SK-N-SH treated with all-trans-retinoic acid at 6 μM for 48 hours (cell line): ENCODE results near the gene SCFD2.

Experiments used
- CREB5 ChIP-seq: fragments of 250-450 bp; sonication (Bioruptor Pico); IDR thresholded peaks from 2 replicates; pipeline ENCODE4 v1.5.1; 2020; ENCODE audit warnings: low read depth, mild to moderate bottlenecking, moderate library complexity
- ESRRG ChIP-seq: fragments of 250-450 bp; sonication (Bioruptor Pico); IDR thresholded peaks from 2 replicates; pipeline ENCODE4 v1.6.1; 2021; ENCODE audit warnings: mild to moderate bottlenecking
- PATZ1 ChIP-seq: fragments of 250-450 bp; sonication (Bioruptor Pico); IDR thresholded peaks from 2 replicates; pipeline ENCODE4 v1.8.0; 2020; ENCODE audit warnings: mild to moderate bottlenecking, moderate library complexity, borderline replicate concordance
- POU6F1 ChIP-seq: fragments of 250-450 bp; sonication (Bioruptor Pico); IDR thresholded peaks from 2 replicates; pipeline ENCODE4 v1.8.0; 2021; ENCODE audit warnings: low read depth, mild to moderate bottlenecking, moderate library complexity, borderline replicate concordance
- SNAI2 ChIP-seq: fragments of 250-450 bp; sonication (Bioruptor Pico); IDR thresholded peaks from 2 replicates; pipeline ENCODE4 v1.5.0; 2020; ENCODE audit warnings: mild to moderate bottlenecking, moderate library complexity
- TOX ChIP-seq: fragments of 250-450 bp; sonication (Bioruptor Pico); IDR thresholded peaks from 2 replicates; pipeline ENCODE4 v1.8.0; 2021; ENCODE audit warnings: mild to moderate bottlenecking, moderate library complexity, borderline replicate concordance
- TSHZ2 ChIP-seq: fragments of 250-450 bp; sonication (Bioruptor Pico); IDR thresholded peaks from 2 replicates; pipeline ENCODE4 v1.5.0; 2020; ENCODE audit warnings: mild to moderate bottlenecking, moderate library complexity
- ZFP30 ChIP-seq: fragments of 450-650 bp; formaldehyde crosslinking; IDR thresholded peaks from 2 replicates; pipeline ENCODE4 v1.5.0; 2022; ENCODE audit warnings: mild to moderate bottlenecking, moderate library complexity
- ZNF565 ChIP-seq: fragments of 450-650 bp; formaldehyde crosslinking; conservative IDR thresholded peaks from 2 replicates; pipeline ENCODE4 v1.5.0; 2020; ENCODE audit warnings: low read depth, mild to moderate bottlenecking, moderate library complexity
- ZNF70 ChIP-seq: fragments of 450-650 bp; formaldehyde crosslinking; IDR thresholded peaks from 2 replicates; pipeline ENCODE4 v1.5.0; 2020; ENCODE audit warnings: mild to moderate bottlenecking, moderate library complexity

- TF ChIP-seq CREB5 (CRISPR knock-in tag) (no peak), ZFP30 (CRISPR knock-in tag) (no peak), ZNF70 (no peak), ESRRG (no peak), TSHZ2 (CRISPR knock-in tag) (no peak), ZNF565 (no peak), PATZ1 (CRISPR knock-in tag) (no peak), TOX (no peak), SNAI2 (CRISPR knock-in tag) (no peak), POU6F1 (CRISPR knock-in tag) (no peak)
Observed at GRCh38 chr4:52919461-52919860, 446.4 kb downstream of the SCFD2 start.
